Type B pancreatic cell (in vitro differentiated cells): Measurements from ENCODE around the gene AATK. TPM values are rescaled to one million over a fixed set of nuclear protein-coding genes. Genes with fewer than 3 reads are reported as not detected.
A peak's percentile ranks its signal among the peaks of the same experiment; 100 is the strongest.

Experiments
- DNase-seq: peaks from one replicate; pipeline ENCODE4 v3.0.0; 2021; ENCODE audit warnings: mixed read lengths; ENCODE audit not compliant: unreplicated experiment; ENCODE audit errors: extremely low spot score
- H3K27ac Mint-ChIP-seq: 2 replicates; pipeline ENCODE4 v1.8.0; 2021; ENCODE audit warnings: mild to moderate bottlenecking, mixed read lengths
- H3K27me3 Mint-ChIP-seq: 2 replicates; pipeline ENCODE4 v1.8.0; 2021; ENCODE audit warnings: mixed read lengths
- H3K36me3 Mint-ChIP-seq: 2 replicates; pipeline ENCODE4 v1.8.0; 2021; ENCODE audit warnings: mixed read lengths
- H3K4me1 Mint-ChIP-seq: one replicate; pipeline ENCODE4 v1.8.0; 2021; ENCODE audit warnings: mixed read lengths; ENCODE audit not compliant: unreplicated experiment
- H3K4me3 Mint-ChIP-seq: 2 replicates; pipeline ENCODE4 v1.8.0; 2021; ENCODE audit warnings: mild to moderate bottlenecking, mixed read lengths
- H3K9me3 Mint-ChIP-seq: 2 replicates; pipeline ENCODE4 v1.8.0; 2021; ENCODE audit warnings: mixed read lengths
- total RNA-seq: library from RNA; stranded (reverse); gene quantifications from 2 replicates; pipeline ENCODE4 v1.2.1, GENCODE V29; 2021; ENCODE audit warnings: low replicate concordance
- TF ChIP-seq, protein P1 (sequence below): fragments of 200-600 bp; sonication (generic); conservative IDR thresholded peaks from 2 replicates; pipeline ENCODE4 v1.5.0; 2021; ENCODE audit warnings: antibody characterized with exemption, mild to moderate bottlenecking

Gene AATK
- total RNA-seq, 1 donor from 2014 or later, result 6.4 TPM

DNA sequence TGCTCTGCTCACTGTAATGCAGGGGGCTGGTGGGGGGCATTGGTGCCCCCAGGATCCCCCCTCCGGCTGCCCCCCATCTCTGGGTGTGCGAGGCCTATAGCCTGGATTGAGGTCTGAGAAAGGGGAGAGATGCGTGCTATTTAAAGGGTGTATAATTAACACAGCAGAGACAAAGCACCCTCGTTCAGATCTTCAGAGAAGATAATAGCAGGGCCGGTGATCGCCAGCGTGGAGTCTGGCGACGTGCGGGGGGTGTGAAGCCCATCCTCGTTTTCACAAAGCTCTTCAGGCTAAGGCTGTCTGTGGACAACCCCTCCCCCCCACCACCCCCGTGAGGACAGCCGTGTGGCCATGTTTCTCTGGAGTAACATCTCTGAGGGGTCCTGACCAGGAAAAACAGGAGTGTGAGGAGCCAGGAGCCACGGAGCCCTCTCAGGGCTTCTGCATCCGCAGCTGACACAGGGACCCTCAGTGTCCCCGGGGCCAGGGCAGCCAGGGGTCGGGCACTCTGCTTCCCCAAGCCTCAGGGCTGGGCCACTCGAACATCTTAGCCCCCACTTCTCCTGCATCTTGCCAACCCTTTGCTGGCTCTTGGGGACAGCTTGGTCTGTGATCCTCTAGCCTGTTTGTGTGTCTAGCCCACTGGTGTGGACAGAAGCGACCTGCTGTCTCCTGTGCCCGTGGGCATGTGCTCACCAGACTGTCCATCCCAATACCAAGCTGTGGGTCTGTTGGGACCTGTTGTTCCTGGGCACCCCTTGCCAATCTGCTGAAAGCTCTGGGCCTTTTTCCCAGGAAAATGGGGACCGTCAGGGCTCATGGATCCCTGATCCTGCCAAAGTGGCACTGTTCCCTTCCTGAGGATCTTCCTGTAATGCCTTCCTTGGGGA lies 72.2 kb downstream of the AATK start:
- TF ChIP-seq, protein P1, sequence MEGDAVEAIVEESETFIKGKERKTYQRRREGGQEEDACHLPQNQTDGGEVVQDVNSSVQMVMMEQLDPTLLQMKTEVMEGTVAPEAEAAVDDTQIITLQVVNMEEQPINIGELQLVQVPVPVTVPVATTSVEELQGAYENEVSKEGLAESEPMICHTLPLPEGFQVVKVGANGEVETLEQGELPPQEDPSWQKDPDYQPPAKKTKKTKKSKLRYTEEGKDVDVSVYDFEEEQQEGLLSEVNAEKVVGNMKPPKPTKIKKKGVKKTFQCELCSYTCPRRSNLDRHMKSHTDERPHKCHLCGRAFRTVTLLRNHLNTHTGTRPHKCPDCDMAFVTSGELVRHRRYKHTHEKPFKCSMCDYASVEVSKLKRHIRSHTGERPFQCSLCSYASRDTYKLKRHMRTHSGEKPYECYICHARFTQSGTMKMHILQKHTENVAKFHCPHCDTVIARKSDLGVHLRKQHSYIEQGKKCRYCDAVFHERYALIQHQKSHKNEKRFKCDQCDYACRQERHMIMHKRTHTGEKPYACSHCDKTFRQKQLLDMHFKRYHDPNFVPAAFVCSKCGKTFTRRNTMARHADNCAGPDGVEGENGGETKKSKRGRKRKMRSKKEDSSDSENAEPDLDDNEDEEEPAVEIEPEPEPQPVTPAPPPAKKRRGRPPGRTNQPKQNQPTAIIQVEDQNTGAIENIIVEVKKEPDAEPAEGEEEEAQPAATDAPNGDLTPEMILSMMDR, result no peak
- Mint-ChIP-seq H3K9me3 (no peaks in the 10 kb centered on the region), H3K4me3 (peak overlapping the region; percentile 70), H3K27me3 (no peaks in the 10 kb centered on the region), H3K36me3 (no peaks in the 10 kb centered on the region), H3K27ac (peak overlapping the region; percentile 96), H3K4me1 (peaks cover 30% of the 10 kb centered on the region)
- no peak for DNase-seq

- Mint-ChIP-seq H3K27ac (peak overlapping the region; percentile 92), H3K36me3 (no peaks in the 10 kb centered on the region), H3K9me3 (no peaks in the 10 kb centered on the region), H3K4me3 (peak overlapping the region; percentile 35), H3K4me1 (peaks cover 30% of the 10 kb centered on the region), H3K27me3 (no peaks in the 10 kb centered on the region)
- DNase-seq, result no peak
- TF ChIP-seq, protein P1, result no peak
Observed at GRCh38 chr17:81092518-81093095, 73.4 kb downstream of the AATK start.

- Mint-ChIP-seq H3K4me1 (peaks cover 26% of the 10 kb centered on the region), H3K9me3 (no peaks in the 10 kb centered on the region)
Observed at GRCh38 chr17:81091774-81092517, 74.1 kb downstream of the AATK start.

DNA sequence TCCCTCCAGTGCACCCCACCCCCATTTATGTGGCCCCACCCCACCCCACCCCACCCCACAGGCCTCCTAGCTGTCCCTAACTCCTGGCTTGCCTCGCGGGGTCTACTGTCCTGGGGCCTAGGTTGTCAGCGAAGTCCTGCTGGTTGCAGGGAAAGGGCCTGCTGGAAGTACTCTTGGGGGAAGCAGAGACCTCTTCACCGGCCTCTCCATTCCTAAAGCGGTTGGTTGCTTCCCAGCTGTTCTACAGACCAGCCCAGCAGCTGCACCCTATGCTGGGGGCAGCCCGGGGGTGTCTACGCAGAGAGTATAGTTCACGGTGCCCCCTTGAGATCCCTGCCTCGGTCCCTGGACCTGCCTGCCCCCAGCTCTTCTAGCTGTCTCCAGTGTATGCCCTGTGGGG lies 74.9 kb downstream of the AATK start:
- Mint-ChIP-seq H3K36me3 (no peaks in the 10 kb centered on the region), H3K4me1 (peaks cover 22% of the 10 kb centered on the region), H3K9me3 (no peaks in the 10 kb centered on the region), H3K27ac (no peak overlapping the region), H3K27me3 (no peaks in the 10 kb centered on the region), H3K4me3 (no peak overlapping the region)
- TF ChIP-seq, protein P1, result no peak
- no peak for DNase-seq

More at GRCh38 chr17:81091774-81092517, 74.1 kb downstream of the AATK start:
- H3K4me3 Mint-ChIP-seq, result peak overlapping the region; percentile 35
- TF ChIP-seq, protein P1, result no peak
- DNase-seq, result no peak
- peak overlapping the region; percentile 92 for H3K27ac Mint-ChIP-seq
- H3K27me3 Mint-ChIP-seq, result no peaks in the 10 kb centered on the region
- no peaks in the 10 kb centered on the region for H3K36me3 Mint-ChIP-seq

DNA sequence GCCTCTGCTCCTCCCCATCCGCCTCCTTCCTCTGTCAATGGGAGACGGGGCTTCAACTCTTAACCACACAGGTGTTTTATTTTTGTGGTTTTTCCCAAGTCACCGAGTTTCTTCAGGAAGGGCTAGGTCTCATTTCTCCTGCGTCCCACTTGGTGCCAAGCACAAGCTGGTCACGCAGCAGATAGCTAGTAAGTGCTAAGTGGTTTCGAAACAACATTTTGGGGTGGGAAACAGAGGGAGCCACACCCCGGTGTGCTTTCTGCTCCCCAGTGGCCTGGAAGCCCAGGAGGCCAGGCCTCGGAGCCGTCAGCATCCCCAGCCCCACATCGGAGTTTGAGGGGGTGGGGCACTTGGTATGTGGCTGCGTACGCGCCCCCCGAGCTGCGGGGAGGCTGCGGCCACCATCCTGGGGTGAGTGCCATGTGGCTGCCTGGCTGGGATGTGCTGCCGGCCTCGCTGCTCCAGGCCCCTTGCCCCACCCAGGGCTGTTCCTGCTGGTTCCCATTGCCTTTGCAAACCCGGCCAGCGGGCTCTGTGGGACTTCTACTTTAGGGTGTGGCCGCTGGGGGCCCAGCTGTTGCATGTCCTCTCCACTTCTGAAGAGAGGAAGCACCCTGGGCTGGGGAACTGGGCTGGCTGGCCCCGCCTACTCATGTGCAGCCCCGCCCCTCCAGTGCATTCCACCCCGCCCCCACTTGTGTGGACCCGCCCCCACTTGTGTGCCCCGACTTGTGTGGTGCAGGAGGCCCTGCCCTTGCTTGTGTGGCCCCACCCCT lies 75.5 kb downstream of the AATK start:
- Mint-ChIP-seq H3K36me3 (no peaks in the 10 kb centered on the region), H3K27ac (peak overlapping the region; percentile 31), H3K4me1 (peaks cover 16% of the 10 kb centered on the region), H3K9me3 (no peaks in the 10 kb centered on the region), H3K4me3 (no peak overlapping the region), H3K27me3 (no peaks in the 10 kb centered on the region)
- TF ChIP-seq, protein P1, result no peak
- no peak for DNase-seq
